Brain microvascular endothelial cell (primary cell): ENCODE results near the gene VPS41.

Experiments used
- DNase-seq: peaks from one replicate; pipeline ENCODE4 v3.0.0-alpha.2; 2020
- H3K27ac ChIP-seq: fragments of 250-450 bp; sonication (Bioruptor Pico); 2 replicates; pipeline ENCODE4 v1.5.1; 2020; ENCODE audit warnings: mild to moderate bottlenecking, moderate library complexity
- H3K27me3 ChIP-seq: fragments of 250-450 bp; sonication (Bioruptor Pico); replicated peaks from 2 replicates; pipeline ENCODE4 v1.5.1; 2020; ENCODE audit warnings: mild to moderate bottlenecking
- H3K36me3 ChIP-seq: fragments of 250-450 bp; sonication (Bioruptor Pico); replicated peaks from 2 replicates; pipeline ENCODE4 v1.5.1; 2020; ENCODE audit warnings: mild to moderate bottlenecking
- H3K4me3 ChIP-seq: 2 replicates; pipeline ENCODE4 v1.5.1; 2011; ENCODE audit warnings: low read depth, mild to moderate bottlenecking, control low read depth, low read length, moderate library complexity
- CTCF ChIP-seq: IDR thresholded peaks from 2 replicates; pipeline ENCODE4 v1.5.1; 2011; ENCODE audit warnings: low read depth, mild to moderate bottlenecking, moderate library complexity, low read length, control low read depth, inconsistent platforms; ENCODE audit errors: missing control alignments
- in situ Hi-C: cut with HindIII; loops from 2 replicates; pipeline ENCODE4 v1.10.0; 2017; ENCODE audit warnings: low sequenced_read_pairs, low pct_ligation_motif_present

VPS41 gene

GRCh38 chr7:38677981-38678697 is 230.9 kb downstream of the VPS41 start:
- H3K27ac ChIP-seq, result no peak overlapping the region
- DNase-seq, result no peak
- H3K4me3 ChIP-seq, result no peak overlapping the region
- H3K36me3 ChIP-seq, result no peaks in the 10 kb centered on the region
- no peaks in the 10 kb centered on the region for H3K27me3 ChIP-seq
- no peak for TF ChIP-seq CTCF
- in situ Hi-C loops, result no loop called here

DNA sequence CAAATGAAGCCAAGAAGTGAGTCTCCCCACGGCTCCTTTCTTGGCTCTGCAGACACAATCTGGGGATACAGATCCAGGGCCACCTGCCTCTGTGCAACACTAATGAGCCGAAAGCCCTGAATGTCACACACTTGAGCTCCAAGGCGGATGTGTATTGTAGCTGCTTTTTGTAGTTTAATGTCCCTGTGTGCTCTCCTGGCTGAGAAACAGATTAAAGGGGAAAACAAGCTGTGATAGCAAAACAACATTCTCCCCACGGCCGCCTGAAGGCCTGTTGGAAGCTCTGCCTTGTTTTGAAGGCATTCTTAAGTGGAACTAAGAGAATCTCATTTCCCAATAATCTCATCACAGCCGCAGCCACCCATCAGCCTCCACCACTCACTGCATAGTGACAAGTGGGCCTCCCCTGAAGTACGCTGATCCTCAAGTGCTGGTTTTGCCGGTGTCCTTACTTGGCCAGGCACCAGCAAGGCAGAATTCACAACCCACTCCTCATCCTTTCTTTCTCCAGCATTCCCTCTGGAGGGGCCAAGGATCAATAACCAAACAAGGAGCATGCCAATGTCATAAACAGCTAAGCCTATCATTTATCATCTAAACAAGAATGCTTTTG is 233.4 kb downstream of the VPS41 start:
- in situ Hi-C loops, result no loop called here
- H3K27me3 ChIP-seq, result no peaks in the 10 kb centered on the region
- no peak overlapping the region for H3K4me3 ChIP-seq
- TF ChIP-seq CTCF, result no peak
- no peak for DNase-seq
- H3K36me3 ChIP-seq, result no peaks in the 10 kb centered on the region
- no peak overlapping the region for H3K27ac ChIP-seq

DNA sequence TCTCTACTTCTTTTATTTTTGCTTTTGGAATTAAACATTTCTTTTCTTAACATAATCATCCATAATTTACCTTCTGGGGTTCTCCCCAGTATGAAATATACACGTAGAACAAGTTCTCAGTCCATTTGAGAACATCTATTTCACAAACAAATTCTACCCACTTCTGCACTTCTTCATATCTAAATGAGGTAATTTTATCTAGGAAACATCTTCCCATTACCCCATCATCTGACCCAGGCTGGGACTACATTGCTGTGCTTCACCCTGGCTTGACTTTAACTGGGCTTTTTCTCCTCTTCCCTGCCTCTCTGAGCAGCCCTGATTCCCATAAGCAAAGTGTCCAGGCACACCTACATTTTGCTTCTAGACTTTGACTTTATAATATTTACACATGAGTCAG is 234.5 kb downstream of the VPS41 start:
- no peak for TF ChIP-seq CTCF
- Histone ChIP-seq H3K27me3 (no peaks in the 10 kb centered on the region), H3K4me3 (no peak overlapping the region), H3K27ac (no peak overlapping the region), H3K36me3 (no peaks in the 10 kb centered on the region)
- in situ Hi-C loops, result no loop called here
- no peak for DNase-seq

- no peak for TF ChIP-seq CTCF
- H3K27ac ChIP-seq, result no peak overlapping the region
- peak; percentile 77 for DNase-seq
- no peaks in the 10 kb centered on the region for H3K36me3 ChIP-seq
- in situ Hi-C loops, result no loop called here
- no peak overlapping the region for H3K4me3 ChIP-seq
- no peaks in the 10 kb centered on the region for H3K27me3 ChIP-seq
These were observed 235.2 kb downstream of the VPS41 start for GRCh38 chr7:38673795-38674194.
